RWPE1 (cell line): ENCODE data around the gene SLC7A14.
"Not testable (repeated sequence)": the region's sequence is repeated elsewhere in the genome, so short reads cannot be mapped to it uniquely, and the experiment has no call there.

ENCODE experiments used
- CTCF ChIA-PET: fragments of 350-600 bp; sonication (Branson Sonifier 250); formaldehyde crosslinking; extraction: SDS; loops from one replicate; lab custom pipeline; 2021; lab: Yijun Ruan, JAX
- POLR2A ChIA-PET: fragments of 400-600 bp; formaldehyde crosslinking; extraction: SDS; loops from one replicate; lab custom pipeline; 2020; ENCODE audit warnings: antibody characterized with exemption; ENCODE audit not compliant: low non-redundant PET; lab: Yijun Ruan, JAX
- DNase-seq: peaks from one replicate; pipeline ENCODE4 v3.0.0; 2012; ENCODE audit warnings: low spot score
- H3K27ac ChIP-seq: fragments of 450-650 bp; 2 replicates; pipeline ENCODE4 v1.5.1; 2017
- TF ChIP-seq, protein P1 (sequence below): fragments of 450-650 bp; conservative IDR thresholded peaks from 2 replicates; pipeline ENCODE4 v1.5.1; 2017; ENCODE audit warnings: low read depth, mild to moderate bottlenecking

The SLC7A14 gene

DNA sequence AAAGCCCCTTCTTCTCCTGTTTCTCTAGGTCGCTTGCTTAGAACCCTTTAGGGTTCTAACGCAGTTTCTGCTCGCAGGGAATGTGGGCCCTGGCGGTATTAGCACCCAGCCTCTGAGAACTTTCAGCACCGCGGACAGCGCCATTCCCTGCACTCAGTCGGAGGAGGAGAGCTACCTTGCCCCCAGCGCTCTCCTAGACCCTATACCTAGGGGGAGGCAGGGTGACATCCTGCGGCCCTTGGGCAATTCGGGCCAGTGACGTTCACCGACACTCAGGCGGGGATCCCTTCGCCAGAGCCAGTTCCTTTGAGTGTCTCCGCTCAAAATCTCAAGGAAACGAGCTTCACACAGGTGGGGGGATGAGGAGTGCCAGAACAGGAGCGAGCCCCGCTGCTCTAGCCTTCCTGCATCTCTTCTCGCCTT, 1.3 kb downstream of the SLC7A14 start:
- DNase-seq: peak; percentile 77

DNA sequence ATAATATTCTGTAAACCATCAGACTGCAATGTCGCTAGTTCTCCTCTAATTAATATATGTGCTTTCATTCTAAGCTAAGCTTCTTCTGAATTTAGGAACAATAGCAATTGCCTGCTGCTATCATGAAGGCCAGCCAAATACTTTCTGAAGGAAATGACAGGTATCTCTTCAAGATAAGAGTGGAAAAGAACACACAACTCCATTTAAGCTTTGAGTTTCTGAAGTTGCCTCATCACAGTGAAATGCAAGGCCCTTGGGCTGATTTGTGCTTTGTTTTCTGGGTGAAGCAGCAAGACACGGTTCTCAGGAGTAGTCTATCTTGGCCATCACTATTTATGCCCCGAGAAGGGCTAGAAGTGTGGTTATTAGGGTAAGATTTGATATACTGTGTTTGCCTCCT, 6.2 kb downstream of the SLC7A14 start:
- CTCF ChIA-PET: no interaction called here
- no peak for DNase-seq
- POLR2A ChIA-PET: no interaction called here
- TF ChIP-seq, protein P1, sequence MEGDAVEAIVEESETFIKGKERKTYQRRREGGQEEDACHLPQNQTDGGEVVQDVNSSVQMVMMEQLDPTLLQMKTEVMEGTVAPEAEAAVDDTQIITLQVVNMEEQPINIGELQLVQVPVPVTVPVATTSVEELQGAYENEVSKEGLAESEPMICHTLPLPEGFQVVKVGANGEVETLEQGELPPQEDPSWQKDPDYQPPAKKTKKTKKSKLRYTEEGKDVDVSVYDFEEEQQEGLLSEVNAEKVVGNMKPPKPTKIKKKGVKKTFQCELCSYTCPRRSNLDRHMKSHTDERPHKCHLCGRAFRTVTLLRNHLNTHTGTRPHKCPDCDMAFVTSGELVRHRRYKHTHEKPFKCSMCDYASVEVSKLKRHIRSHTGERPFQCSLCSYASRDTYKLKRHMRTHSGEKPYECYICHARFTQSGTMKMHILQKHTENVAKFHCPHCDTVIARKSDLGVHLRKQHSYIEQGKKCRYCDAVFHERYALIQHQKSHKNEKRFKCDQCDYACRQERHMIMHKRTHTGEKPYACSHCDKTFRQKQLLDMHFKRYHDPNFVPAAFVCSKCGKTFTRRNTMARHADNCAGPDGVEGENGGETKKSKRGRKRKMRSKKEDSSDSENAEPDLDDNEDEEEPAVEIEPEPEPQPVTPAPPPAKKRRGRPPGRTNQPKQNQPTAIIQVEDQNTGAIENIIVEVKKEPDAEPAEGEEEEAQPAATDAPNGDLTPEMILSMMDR: no peak
- no peak overlapping the region for H3K27ac ChIP-seq

More for the DNA sequence above, 1.3 kb downstream of the SLC7A14 start:
- no peak overlapping the region for H3K27ac ChIP-seq
- CTCF ChIA-PET: interaction anchor here (1.0 kb wide), 2 partner anchors 173 to 284 kb away, joined by 3 to 5 read pairs; no protein-coding TSS in a partner anchor
- TF ChIP-seq, protein P1: no peak
- POLR2A ChIA-PET: interaction anchor here (0.5 kb wide), 1 partner anchor 285 kb away, joined by 3 read pairs; no protein-coding TSS in a partner anchor

DNA sequence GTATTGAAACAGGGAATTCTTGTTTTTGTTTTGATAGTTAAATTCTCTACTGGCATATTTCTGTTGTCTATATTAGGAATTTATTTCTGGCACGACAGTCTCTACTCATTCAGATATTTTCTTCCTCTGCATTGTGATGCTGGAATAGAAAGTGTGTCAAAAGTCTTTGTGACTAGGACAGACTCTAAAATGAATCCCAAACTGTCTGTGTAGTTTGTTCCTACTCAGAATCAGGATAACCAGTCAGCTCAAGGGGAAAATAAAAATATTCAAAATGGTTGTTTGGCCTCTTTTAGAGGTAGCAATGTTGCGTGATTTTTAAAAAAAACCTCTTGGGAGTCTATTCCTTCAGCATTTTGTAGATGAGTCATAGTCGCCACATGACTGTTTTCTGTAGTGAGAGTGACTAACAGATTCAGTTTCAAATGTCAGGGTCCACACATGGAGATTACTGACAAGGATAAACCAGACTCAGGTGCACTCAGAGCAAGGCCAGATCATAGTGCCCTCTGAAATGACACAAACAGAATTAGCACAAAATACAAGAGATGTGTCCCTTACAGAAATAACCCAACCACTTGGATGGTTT, 13.1 kb downstream of the SLC7A14 start:
- H3K27ac ChIP-seq: no peak overlapping the region
- ChIA-PET CTCF (interaction anchor here (0.6 kb wide), 1 partner anchor 21 kb away, joined by 4 read pairs; no protein-coding TSS in a partner anchor), POLR2A (no interaction called here)
- peak; percentile 34 for DNase-seq
- TF ChIP-seq, protein P1: no peak

DNA sequence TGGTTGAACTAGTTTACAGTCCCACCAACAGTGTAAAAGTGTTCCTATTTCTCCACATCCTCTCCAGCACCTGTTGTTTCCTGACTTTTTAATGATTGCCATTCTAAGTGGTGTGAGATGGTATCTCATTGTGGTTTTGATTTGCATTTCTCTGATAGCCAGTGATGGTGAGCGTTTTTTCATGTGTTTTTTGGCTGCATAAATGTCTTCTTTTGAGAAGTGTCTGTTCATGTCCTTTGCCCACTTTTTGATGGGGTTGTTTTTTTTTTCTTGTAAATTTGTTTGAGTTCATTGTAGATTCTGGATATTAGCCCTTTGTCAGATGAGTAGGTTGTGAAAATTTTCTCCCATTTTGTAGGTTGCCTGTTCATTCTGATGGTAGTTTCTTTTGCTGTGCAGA, 18.3 kb downstream of the SLC7A14 start:
- H3K27ac ChIP-seq, POLR2A ChIA-PET, DNase-seq, CTCF ChIA-PET: not testable (repeated sequence)

DNA sequence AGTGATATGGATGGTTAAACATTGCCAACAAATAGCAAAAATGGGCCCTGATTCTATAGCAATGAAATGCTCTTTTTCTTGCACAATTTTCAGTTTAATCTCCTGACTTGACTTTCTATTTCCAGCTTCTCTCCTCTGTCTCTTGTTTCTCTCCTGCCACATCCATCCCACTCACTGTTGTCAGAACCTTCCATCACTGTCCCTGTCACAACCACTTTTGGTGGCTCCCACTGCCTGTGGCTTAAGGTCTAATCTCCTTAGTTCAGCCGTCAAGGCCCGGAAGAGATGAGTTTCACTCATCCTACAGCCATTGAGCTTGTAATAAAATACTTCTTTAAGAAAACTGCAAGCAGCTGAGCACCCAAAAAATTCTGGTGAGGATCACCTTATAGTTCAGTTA, 19.5 kb downstream of the SLC7A14 start:
- TF ChIP-seq, protein P1: no peak
- no peak overlapping the region for H3K27ac ChIP-seq
- ChIA-PET CTCF (no interaction called here), POLR2A (no interaction called here)
- DNase-seq: no peak

DNA sequence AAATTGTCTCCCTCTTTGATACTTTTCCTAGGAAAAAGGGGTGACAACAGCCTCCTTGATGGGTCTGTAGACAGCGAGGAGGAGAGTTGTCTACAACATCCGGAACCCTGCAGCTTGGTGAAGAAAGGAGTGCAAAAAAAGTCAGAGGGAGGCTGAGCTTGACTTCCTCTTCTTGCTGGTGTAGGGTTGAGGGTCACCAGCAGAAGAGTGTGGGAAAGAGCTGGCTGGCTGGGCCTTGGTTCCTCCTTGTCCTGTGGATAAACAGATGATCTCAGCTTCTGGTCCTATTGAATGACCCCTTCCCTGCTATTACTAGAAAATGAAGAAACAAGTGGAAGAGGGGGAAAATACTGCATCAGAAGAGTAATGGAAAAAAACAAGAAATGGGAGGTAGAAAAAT, 20.4 kb downstream of the SLC7A14 start:
- ChIA-PET CTCF (no interaction called here), POLR2A (no interaction called here)
- TF ChIP-seq, protein P1: no peak
- H3K27ac ChIP-seq: no peak overlapping the region
- no peak for DNase-seq

DNA sequence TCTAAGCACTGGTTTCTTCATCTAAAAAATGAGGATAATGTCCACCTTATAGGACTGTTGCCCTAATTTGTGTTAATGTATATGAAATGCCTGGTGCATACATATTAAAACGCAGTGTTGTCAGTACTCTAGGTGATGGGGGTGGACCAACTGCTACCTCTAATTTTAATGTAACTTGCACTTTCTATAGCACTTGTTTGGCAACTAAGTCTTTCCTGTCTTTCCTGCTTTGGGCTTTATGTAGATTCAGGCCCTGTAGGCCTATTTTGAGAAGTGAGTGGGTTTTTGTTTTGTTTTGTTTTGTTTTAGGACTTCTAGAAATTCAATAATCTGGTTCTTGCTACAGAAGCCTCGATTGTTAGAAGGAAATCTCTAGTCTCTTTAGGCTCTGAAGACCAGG, 21.2 kb downstream of the SLC7A14 start:
- ChIA-PET CTCF (interaction anchor here (0.6 to 1.3 kb wide), 2 partner anchors 18 to 147 kb away, joined by 3 read pairs; no protein-coding TSS in a partner anchor), POLR2A (no interaction called here)
- DNase-seq: no peak
- H3K27ac ChIP-seq: no peak overlapping the region
- TF ChIP-seq, protein P1: no peak
